ENCODE measurements around the gene PHKB.

The PHKB gene

DNA sequence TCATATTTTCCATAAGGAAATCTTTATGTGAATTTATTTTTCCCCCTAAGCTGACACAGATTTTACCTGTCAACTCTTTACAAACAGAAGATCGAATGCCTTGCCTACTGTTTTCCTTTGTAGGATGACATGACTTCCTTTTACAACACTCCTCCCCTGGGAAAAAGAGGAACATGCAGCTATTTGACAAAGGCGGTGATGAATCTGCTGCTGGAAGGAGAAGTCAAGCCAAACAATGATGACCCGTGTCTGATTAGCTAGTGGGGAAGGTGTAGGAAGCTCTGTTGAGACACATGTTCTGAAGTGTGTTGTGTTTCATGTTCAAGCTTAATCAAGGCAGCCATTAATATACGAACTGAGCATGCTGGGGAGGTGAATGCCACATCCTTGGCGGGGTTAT lies 238.0 kb downstream of the PHKB start:
- DNase-seq, result peak; percentile 24

DNA sequence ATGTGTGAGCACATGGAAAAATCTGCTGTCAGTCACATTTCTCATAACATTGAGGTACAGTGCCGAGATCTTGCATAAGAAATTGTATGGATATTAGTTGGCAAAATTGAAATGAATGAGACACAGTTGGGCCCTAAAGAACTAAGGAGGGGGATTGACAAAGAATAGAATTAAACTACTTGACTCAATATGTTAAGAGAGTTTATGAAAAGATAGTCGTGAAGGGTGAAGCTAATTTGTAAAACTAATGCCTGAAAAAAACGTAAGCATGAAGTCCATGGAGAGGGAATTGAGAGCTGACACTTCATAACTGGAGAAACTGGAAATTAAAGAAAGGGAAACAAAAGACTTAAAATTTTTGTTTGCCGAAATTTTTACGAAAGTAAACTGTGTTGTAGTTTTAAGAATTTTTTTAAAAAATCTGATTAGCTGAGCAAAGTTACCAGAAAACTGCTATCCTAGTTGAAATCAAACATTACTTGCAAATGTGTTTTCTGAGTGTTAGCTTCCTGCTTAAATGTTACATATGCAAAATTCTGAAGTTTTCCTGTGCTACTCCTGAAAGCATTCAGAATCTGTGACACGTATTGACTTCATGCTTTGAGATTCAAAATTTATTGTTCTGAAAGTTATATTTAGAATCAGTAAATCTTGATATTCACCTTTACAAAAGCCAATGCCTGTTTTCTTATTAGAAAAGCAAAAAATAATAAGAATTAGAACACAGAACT lies 239.9 kb downstream of the PHKB start:
- no peak for DNase-seq

DNA sequence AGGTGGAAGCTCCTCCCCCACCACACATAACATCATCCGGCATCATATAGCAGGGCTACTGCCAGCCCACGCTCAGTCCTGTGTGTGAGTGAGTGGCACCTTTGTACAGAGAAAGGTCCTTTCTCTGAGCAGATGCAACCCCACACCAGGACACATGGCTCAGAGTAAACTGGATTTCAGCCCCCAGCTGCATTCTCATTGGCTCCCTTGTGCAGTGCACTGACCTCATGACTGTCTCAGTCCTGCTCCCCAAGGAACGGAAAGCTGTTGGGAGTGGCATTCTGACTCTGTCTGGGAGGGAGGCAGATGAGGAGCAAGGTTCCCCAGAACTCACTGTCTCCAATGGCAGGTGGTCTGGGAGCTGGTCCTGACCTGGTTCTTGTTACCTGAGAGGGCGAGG lies 244.1 kb downstream of the PHKB start:
- no peak for DNase-seq

DNA sequence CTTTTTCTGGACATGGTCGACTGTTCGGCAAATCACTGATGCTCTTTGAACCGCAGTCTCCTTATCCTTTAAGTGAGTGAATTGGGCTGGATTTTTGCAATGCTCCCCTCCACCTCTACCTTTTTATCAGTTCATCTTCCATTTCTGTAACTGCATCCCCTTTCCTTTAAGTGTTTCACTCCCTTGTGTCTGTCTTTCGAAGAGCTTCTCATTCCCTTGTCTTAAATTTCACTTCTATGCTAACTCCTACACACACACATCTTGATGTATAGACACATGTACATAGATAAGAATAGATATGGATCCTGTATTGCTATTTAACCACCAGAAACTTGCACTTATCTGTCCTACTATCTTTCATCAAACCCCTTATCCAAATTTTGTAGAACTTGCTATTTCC lies 250.7 kb downstream of the PHKB start:
- DNase-seq, result no peak

DNA sequence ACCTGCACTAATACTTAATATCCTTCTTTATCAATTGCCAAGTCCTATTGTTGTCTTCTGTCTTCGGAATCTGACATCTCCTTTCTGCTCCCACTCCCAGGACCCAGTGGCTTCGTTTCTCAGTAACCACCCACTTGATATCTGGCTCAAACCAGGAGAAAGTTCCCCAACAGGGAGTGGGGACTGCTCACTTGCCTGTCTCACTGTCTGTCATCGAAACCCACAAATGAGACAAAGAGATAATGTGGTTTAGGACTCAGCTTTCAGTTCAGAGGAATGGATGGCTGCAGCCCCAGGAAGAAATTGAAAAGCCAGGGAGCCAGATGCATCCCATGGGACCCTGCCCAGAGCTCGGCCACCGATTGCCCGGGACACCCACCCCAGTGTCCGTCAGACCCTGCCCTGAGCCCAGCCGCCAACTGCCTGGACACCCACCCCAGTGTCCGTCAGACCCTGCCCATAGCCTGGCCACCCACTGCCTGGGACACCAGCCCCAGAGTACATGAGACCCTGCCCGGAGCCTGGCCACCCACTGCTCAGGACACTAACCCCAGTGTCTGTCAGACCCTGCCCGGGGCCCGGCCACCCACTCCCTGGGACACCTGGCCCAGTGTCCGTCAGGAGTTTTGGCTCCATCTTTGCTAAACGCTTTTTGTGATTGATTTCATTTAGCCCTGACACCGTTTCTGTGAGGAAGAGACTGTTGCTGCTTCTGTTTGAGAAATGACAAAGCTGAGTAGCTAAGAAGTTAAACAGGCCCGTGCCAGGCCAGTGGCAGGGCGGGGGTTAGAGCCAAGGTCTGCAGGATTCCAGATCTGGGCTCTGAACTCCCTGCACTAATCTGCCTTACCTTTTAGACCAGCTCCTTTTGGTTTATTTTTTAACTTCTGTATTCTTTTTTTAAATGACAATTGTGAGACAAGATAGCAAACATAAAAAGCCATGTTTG lies 251.4 kb downstream of the PHKB start:
- no peak for DNase-seq

DNA sequence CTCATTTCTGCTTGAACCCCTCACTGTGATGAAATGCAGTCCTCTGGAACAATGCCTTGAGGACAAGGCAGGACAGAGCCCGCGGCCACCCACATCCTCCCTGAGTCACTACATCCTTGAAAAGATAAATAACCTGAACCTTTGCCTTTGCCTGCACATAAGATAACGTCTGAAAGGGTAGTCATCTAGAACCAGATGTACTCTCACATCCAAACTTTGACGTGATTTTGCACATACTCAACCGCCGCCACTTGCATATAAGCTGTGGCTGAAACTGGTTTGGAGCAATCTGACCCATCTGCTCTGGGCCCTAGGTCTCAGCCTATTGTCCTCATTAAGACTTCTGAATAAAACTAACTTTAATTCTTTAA lies 252.1 kb downstream of the PHKB start:
- DNase-seq, result peak; percentile 53

DNA sequence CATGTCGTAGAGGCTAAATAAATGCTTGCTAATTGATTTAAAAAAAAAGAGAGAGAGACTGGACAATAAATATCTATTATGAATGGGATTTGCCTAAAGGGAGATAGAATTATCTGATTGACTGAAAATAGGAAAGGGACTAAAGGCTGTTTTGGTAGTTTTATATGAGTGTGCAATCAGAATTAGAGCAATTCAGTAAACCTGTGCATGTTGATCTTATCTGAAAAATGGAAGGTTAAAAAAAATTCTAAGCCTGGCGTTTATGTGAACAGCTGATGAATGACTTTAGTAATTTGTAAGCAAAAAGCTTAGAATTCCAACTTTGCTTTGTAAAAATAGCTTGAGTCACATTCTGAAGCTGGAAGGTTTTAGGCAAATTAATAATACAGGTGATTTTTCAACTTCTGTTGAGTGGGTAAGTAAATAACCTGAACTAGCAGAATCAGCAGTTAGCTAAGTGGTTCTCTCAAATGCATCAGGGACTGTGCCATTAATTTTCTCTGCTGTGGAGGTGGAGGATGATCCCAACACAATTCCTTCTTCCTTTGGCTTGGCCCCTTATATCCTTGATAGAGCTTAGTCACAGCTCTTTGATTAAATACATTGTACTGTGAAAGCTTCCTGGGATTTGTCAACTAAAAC lies 254.4 kb downstream of the PHKB start:
- no peak for DNase-seq

DNA sequence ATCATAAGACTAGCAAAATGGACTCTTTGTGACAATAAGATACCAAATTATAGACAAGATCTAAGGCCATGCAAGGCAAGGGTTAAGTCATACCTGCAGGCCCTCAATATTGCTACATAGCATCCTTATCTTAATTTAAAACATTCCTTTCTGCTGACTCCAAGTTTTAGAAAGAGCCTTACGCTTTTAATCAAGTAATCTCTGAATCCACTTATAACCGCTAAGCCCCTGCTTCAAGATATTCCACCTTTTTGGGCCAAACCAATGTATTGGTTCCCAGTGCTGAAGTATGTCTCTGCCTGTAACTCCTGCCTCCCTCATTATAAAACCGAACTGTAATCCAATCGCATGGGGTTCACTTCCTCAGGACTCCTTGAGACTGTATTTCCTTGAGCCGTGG lies 255.4 kb downstream of the PHKB start:
- no peak for DNase-seq

DNA sequence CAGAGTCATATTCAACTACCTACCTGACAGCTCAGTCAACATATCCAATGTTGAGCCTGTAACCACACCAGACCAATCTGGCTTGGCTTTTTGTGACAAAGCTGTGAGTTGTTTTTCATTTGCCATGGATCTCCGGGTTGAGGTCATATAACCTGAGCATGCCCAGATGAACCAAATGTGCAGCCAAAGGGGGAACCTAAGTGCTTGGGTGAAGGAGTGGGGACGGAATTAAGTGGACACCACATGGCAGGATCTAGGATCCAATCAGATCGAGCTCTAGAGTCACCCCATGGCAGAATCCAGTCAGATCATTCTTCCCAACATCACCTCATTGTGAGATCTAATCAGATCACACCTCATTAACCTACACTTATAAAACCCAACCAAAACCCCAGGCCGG lies 258.6 kb downstream of the PHKB start:
- no peak for DNase-seq

DNA sequence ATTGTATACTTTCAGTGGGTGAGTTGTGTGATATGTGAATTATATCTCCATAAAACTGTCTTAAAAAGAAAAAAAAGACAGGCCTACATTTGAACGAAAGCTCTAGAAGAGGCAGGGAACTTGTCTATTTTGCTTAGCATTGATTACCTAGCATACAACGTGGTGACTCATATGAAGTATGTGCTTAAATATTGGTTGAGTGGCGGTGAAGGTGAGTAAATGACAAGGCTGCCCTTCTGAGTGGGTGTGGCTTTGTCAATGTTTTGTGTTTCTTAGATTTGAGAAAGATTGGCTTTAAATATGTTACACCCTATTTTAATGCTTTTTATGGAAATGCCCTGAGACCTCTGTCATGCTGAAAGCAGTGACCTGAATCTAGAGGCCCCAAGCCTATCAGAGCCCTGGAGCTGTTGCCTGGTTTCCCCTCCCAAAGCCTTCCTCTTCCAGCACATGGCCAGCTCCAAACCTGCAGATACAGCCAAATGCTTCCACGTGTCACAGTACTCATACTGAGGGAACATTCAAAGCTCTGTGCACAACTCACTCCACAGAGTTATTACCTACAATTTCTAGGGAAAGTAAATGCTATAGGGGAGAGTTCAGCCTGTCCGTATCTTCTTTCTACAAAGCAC lies 260.0 kb downstream of the PHKB start:
- no peak for DNase-seq

DNA sequence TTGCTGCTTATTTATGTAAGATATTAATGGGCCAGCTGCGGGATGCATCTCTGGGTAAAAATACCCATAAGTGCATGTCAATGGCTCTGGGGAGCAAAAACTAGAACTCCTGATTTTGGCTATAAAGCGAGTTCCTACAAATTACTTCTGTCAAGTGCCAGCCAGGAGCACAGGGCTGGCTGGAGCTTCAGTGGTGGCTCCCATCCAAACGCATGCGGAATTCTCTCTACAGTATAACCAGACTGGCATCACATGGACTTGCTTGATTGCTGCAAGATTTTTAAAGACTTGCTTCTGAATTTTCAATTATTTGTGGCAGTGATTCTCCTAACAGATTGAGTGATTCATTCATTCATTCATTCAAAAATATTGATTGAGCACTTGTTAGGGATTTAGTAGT lies 260.9 kb downstream of the PHKB start:
- no peak for DNase-seq

DNA sequence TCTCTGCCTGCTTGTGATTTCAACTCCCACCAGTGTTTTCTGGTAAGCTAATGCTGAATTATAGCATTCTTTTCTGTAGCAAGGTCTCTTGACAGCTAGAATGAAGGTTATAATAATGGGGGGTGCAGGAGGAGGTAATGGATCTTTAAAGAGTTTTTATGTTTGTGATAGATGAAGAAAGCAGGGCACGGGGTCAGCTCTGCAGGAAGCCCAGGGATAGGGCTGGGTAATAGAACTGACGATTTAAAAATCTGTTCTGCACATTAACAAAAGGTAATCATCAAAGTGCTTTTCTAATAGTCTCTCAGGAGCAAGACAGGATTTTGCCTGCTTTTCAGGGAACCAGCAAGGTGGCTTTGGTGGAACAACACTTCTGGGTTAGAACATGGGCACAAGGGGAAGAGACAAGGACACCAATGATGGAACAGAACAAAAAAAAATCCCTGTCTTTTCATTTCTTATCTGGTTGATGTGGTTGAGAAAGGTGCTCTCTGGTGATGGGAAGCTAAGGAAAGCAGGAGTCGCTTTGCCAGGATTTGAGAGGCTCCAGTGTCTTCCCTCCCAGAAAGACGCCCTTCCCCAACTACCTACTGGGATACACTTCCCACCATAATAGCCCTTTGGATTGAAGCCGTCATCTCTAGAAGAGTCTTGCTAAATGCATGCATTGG lies 263.1 kb downstream of the PHKB start:
- DNase-seq, result no peak

DNA sequence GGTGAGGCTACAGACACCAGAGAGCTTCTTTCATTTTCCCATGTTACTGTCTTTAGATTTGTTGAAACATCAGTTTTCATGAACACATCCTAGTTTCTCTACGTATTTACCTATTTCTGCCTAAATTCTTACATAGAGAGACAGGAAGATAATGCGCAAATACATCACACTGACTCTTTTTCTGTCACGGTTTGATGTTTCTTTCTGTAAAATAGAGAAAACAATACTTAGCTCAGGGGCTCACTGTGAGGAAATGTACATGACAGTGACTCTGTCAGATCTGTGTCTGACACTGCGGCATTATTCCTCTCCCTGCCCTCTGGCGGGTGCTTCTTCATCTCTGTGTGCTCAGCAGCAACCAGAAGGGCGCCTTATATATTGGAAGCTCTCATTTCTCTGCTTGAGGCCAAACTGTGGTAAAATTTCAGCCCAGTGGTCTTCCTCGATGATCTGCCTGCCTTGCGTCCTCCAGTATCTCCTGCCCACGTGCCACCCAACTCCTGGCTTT lies 264.1 kb downstream of the PHKB start:
- DNase-seq, result no peak

DNA sequence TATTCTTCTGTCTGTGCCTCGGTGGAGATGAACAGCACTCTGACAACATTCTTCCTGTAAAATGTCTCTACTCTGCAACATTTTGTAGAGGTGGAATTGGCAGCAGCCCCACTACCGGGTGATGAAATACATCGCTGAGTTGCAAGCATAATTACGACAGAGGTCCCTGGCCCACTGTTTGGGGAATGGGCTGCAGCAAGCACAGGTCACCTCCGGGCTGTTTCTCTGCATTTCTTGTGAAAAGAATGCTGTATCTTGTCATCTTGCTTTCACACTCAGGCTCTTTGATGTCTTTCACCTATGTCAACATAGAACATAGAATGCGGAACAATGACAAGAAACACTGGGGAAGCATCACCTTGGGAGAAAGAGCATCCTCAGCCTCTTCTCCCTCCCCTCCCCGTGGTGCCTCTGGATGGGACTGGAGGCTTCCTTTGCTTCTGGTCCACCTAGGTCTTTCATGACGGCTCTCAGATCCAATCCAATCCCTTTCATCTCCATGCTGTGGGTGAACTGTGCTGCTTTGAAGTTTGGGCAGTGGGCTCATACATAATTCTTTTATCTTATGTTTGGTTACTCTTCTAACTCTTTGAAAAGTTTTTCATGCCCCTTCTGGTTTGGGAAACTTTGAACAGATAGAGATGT lies 265.0 kb downstream of the PHKB start:
- DNase-seq, result no peak

DNA sequence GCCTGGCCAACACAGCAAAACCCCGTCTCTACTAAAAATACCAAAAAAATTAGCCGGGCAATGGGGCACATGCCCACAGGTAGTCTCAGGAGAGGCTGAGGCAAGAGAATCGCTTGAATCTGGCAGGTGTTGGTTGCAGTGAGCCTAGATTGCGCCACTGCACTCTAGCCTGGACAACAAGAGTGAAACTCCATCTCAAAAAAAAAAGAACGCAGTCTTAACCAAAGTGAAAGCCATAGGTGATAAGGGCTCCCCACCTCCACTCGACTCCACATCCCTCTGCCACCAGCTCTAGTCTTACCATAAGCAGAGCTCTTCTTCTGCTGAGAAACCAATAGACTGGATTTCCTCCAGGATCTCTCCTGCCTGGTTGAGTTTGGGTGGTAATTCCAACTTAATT lies 266.0 kb downstream of the PHKB start:
- no peak for DNase-seq

DNA sequence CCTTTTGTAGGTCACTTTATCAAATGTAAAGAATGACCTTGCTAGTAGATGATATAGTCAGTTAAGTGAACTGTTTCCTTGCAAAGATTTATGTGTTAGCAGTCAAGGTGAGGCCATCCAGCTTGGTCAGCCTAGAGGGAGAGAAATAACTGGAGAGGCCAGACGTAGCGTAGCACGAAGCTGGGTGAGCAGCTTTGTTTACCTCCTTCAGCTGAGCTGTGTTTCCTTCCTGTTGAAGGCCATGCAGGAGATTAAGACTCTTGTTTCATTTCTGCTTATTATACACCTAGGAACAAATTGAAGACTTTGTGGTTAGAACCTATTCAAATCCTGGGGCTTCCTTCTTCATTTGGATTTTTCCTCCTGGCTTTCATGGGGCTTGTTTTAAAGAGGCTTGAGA lies 267.1 kb downstream of the PHKB start:
- DNase-seq, result no peak

DNA sequence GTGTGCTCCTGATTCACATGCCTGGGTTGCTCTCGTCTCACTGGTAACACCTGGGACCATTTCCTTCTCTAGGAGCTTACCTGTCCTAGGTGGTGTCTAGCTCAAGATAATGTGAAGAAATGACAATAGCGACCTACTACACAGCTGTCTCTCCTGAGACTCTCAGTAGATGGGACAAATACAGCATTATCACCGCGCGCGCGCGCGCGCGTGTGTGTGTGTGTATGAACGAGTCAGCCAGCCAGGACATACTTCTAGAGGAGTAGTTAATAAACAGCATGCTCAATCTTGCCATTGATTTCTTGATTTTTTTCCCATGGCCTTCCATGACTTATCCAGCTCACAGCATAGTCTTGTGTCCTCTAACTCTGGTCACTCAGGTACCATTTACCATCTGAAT lies 268.6 kb downstream of the PHKB start:
- DNase-seq, result no peak

DNA sequence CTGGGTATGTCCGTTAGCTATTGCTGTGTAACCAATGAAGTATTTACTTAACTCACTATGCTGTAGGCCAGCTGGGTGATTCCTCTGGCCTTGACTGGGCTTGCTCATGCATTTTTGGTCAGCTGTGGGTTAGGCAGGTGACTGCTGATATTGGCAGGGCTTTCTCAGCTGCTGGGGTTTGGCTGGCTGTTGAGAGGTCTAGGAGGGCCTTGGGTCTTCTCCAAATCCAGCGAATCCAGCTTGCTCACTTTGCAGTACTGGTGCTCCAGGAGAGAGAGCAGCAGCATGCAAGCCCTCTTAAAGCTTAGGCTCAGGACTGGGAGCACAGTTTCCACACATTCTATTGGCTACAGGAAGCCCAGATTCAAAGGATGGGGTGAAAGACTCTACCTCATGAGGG lies 270.1 kb downstream of the PHKB start:
- no peak for DNase-seq

DNA sequence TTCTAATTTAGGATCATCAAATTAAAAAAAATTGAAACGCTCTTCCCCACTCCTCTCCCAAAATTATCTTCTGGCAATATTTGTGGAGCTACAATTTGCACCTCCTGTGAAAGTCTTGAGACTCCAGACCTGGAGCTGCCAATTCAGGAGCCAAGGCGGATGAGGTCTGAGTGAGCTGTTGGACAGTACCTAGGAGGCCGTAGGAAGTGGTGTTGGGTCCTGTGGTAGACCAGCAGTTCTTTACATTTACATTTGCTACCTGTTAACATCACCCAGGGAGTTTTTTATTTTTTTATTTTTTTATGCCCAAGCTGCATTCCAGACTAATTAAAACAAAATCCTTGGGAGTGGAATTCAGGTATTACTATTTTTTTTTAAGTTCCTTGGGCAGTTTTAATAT lies 271.0 kb downstream of the PHKB start:
- no peak for DNase-seq

DNA sequence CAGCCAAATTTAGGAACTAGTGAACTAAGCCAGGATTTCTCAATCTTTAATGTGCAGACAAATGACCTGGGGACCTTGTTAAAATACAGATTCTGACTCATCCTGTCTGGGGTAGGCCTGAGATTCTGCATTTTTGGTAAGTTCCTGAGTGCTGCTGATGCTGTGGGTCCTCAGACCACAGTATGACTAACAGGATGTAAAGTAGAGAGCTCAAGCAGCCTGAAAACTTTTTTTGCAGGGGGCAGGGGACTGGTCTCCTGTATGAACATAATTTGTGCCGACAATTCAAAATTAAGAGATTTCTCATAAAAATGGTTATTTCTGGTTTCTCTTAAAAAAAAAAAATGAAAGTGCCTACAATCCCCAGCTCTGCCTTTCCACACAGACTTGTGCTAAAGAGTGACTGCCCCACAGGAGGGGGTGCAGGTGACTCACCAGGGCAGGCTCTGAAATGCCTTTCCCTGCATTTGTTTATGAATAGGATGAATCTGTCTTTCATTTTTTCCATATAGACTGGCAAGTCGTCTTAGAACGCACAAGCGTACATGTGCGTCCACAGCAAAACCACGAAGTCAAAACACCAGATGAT lies 271.5 kb downstream of the PHKB start:
- DNase-seq, result peak; percentile 43

DNA sequence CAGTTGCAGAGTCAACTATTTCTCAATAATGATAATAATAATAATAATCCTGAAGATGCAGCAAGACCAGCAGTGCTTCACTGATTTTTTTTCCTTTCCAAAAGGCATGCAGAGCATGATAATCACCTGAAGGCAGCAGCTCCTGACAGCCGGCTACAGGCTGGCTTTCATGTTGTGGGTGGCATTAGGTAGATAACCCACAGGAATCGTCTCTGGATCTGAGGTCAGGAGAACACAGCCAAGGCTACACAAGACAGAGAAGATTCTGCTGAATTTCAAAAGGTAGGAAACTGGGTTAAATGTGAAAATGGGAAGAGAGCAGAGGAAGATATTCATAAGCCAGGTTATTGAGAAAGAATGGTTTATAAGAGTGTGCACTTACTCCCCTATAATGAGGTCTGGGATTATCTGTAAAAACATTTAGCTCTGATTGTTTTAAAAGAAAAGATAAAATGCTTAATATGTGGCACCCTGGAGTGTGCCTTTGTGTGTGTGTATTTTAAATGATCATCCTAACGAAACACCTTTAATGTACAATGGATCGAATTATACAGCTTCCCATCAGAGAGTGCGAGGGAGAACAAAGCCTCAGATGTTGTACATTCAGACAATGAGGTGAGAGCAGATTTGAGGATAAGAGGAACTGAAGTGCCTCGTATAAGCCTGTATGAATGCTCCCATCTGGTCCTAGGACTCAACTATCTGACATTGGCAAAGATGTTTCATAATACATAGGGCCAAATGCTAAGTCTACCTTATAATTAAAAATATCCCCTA lies 273.1 kb downstream of the PHKB start:
- DNase-seq, result no peak
